Ammon's horn (tissue), 1 donor: ENCODE data around the gene SLCO3A1.
A peak's percentile ranks its signal among the peaks of the same experiment; 100 is the strongest.
"Not testable (repeated sequence)": the region's sequence is repeated elsewhere in the genome, so short reads cannot be mapped to it uniquely, and the experiment has no call there.

Experiments used
- DNase-seq: peaks from one replicate; pipeline ENCODE4 v3.0.0-alpha.2; 2016; ENCODE audit warnings: low spot score

The SLCO3A1 gene

DNA sequence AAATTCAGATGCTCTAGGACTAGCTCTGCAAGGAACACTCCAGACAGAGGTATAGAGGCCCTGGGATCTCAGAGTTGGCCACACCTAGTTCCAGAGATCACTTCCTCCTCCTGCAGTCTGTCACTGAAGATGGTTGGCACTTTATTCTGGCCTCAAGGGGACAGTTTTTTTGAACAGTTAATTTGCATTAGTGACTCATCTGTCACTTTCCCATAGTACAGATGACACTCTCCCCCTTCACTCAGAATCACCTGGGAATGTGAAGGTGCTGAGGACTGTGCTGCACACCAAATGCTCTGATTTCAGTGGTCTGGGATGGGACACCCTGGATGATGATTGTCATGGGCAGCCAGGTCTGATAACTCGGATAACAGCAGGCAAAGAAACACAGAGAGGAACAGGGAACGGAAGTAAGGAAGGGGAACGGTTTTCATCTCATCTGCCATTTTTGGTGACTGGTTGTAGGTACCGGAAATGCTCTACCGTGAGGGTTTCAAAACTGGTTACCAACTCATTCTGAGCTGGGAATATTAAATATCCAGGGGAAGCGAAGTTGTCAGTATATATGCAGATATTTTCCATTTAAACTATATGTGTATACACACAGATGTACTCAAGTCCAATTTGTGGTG lies 307.6 kb downstream of the SLCO3A1 start:
- no peak for DNase-seq

DNA sequence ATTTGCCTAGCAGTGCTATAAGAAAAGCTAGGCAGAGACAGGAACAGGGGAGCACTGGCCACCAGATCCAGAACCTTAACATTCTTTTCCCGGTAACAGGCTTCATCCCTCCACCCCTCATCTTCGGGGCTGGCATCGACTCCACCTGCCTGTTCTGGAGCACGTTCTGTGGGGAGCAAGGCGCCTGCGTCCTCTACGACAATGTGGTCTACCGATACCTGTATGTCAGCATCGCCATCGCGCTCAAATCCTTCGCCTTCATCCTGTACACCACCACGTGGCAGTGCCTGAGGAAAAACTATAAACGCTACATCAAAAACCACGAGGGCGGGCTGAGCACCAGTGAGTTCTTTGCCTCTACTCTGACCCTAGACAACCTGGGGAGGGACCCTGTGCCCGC lies 309.1 kb downstream of the SLCO3A1 start:
- DNase-seq = no peak

DNA sequence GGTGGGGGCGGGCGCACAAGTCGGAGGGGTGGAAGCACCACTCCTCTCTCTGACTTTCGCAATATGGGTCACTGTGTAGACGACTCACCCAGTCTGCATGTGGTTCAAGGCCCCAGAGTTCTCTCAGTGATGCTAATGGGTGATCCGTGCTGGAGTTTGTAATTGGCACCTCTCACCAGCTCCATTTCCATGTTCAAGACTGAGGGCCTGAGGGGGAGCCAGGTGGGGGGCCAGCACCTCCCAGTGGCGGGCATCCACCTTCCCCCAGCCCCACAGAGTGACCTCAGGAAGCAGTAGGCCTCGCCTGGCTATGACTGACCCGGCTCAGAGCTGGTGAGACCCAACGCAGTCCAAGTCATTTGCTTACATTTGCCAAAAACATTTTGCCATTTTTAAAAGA lies 310.1 kb downstream of the SLCO3A1 start:
- DNase-seq = no peak

DNA sequence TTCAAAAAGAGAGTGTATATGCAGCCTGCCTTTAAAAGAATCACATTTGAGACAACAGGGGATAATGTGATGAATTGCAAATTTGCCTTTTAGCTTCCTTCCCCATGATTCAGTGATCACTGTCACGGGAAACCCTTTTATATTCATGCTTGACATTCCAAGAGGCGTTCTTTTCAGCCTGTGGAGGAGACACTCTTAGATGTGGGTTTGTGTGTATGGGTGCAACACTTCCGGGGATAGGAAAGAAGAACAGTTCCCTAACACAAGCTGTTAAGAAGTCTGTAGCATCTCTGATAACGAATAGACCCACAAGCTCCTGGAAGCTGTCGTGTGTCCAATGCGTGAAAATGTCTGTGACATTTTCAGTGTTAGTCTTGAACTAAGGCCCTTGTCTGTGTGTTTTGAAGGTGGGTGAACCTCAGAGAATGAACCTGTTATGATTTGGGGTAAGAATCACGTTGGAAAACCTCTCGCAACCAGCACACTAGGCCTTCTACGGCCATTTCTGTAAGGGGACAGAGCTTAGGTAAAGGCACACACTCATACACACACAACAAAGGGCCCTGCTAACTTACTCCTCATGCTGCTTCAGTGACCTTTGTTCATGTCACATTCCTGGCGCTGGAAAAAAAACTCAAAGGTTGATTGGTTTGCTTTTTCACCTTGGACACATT lies 311.0 kb downstream of the SLCO3A1 start:
- no peak for DNase-seq

DNA sequence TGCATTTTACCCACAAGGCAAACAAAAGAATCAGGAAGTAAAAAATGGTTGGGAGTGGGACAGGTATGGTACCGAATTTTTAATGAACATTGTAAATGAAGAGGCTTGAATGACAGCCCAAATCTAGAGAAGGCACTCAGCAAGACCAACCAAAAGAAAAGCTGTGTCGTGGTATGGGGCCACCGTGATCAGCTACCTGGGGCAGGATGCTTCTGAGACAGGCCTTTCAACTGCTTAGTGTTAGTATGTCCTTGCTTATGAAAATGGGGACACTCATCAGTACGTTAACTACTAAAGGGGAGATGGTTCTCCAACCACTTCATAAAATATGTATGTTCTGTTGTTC lies 311.5 kb downstream of the SLCO3A1 start:
- no peak for DNase-seq

DNA sequence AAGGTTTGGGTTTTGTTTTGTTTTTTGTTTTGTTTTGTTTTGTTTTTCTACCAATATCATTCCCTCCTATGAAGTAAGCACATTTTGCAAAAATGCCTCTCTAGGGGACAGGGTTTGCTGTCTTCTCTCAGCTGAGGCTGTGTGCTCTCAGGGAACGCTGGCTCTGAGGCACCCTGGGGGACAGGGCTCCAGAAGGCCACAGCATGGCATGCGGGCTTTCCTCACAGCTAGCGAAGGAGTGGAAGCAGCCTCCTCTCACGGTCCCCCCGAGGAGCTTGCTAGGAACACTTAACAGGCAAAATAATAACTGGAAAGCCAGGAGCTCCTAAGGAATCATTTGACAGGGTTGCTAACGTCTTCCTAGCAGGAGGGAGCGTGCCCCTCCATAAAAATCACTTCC lies 312.5 kb downstream of the SLCO3A1 start:
- DNase-seq = no peak

DNA sequence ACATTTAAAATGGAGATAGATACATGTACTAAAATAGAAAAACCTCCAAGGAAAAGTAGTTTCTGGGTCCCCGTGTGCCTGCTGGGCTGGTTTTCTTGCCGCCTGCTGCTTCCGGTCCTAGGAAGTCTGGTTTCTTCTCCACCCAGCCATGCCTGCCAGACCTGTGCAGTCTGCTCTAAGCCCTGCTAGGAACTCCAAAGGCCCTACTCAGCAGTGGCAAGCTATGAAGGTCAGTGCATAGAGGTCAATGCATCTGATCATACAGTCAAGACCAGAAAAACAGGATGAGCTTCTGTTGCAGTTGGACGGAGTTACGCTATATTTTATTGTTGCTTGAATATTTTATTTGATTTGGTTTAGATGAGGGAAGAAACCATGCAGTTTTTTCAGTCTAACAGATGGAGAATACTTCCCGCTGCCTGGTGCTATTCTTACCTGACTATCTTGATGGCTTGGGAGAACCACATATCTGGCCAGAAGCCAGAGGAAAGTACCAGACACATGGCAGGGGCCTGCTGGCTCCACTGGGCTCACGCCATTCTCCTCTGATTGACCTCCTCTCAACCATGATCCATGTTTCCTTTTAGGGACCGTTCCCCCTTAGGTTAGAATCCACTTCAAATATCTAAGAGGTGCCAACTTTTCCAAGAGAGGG lies 313.4 kb downstream of the SLCO3A1 start:
- no peak for DNase-seq

DNA sequence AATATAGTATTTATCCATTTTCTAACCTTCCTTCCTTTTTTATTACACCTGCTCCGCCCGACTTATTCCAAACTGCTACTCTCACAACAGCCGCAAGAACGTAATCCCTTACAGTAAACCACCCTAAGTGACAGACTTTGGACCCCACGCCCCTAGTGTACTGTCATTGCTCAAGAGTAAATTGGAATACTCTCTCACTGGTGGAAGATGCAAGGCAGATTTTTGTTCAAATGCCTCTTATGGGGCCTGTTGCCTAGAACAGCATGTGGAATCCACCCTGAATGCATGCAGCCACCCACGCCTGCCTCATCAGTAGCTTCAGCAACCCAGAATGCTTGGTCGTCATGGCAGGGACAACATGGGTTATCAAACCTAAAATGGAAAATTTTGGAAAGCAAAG lies 313.9 kb downstream of the SLCO3A1 start:
- peak; percentile 64 for DNase-seq

DNA sequence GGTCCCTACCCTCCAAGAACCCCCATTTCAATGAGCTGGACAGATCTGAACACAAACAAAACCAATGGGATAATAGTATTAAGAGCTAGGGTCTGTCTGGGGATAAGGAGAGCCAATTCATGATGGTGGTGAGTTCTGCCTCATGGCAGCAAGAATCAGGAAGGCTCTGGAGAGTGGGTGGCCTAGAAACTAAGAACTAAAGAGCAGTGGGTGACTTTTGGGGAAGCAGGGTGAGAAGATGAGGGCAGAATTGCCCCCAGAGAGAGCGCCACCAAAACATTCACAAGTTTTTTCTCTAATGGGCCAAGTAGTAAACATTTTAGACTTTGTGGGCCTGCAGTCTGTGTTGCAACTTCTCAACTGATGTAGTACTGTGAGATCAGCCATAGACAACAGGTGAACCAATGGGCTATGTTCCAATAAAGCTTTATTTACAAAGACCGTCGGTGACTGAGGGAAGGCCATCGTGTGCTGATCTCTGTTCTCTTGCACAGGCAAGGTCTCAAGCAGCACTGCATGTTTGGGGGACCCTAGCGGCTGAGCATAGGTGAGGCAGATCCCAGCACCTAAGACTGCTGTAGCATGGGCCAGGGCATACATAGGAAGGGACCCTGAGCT lies 314.7 kb downstream of the SLCO3A1 start:
- no peak for DNase-seq

DNA sequence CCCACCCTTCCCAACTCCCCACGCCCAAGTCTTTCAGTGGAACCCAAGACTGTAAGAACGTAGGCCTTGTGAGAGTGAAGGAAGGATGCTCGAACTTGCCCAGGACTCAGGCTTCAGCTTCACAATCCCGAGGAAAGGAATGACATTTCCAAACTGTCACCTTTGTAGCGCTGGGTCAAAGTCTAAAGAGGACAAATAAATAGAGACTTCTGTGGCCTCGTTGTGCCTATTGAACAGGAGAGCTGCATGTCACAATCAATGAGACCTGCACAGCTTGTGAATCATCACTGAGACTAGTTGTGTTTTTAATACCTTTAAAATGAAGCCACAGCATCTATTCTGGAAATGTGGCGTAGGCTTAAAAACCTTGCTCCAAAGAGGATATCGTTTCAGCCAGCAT lies 317.4 kb downstream of the SLCO3A1 start:
- DNase-seq = no peak

DNA sequence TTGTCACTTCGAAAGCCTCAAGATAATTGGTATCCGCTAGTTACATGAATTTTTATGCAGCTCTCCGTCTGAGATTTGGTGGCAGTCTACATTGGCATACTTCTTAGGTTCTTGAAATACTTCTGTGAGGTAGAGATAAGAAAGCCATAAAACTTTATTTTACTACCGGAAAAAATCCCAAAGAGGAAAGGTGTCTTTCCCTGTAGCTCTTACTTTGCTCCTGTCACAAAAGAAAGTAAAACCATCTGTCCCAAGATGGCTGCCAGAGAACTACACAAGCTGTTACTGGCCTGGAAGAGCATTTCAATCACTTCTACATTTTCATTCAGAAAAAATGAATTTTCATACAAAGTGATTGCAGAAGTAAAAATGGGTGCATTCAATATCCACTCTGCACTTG lies 325.4 kb downstream of the SLCO3A1 start:
- no peak for DNase-seq

DNA sequence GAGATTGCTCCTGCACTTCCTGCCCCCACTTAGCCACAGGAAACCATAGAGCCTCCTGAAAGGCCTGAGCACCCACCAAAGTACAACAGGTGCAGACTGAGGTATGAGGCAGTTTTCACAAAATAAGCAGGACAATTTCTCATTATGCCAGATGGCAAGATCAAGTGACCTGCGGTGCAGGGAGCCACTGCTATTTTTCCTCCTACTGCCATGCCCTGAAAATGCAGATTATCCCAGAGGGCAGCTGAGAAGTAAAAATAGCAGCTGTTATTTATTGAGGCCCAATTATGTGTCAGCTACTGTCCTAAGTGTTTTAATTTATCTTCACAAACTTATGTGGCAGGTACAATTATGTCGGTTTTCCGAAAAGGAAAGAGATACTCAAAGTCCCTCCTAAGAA lies 330.6 kb downstream of the SLCO3A1 start:
- no peak for DNase-seq

DNA sequence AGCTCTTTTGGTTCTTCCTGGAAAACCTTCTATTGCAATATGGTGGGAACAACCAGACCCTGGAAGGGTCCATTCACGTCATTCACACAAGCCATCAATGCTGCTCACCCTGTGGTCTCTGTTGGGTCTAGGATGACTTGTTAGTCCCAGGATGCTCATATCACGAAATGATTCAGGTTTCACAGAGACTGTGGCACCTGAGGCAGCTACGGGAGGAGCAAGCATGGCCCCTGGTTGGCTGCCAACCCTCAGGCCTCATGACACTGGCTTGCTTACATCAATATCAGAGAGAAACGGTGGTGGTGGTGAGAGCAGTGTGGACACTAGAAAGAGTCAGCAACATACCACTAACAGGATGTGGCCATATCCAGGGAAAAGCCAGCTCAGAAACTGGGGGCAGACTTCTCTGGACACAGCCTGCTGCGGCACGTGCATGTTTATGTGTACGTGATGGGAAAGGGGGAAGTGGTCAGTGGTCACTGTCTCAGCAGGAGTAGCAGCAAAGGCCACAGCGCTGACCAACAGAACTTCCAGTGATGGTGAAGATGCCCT lies 331.2 kb downstream of the SLCO3A1 start:
- no peak for DNase-seq

DNA sequence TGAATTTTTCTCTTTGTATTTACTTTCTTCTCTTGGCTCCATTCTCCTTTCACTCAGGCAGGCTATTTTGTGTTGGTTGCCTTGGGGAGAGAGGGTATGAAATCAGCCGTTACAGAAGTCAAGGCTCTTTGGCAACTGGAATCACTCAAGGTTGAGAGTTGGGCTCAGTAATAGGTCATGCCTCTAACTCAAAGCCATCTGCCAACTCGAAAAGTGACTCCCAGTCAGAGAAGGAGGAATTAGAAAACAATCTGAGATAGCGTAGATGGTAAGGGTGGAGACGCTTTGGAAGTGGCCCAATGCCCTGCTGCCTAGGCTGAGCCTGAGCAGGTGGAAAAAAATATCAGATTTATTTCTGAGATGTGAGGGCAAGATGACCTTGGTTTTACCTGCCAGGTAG lies 334.5 kb downstream of the SLCO3A1 start:
- DNase-seq = no peak

DNA sequence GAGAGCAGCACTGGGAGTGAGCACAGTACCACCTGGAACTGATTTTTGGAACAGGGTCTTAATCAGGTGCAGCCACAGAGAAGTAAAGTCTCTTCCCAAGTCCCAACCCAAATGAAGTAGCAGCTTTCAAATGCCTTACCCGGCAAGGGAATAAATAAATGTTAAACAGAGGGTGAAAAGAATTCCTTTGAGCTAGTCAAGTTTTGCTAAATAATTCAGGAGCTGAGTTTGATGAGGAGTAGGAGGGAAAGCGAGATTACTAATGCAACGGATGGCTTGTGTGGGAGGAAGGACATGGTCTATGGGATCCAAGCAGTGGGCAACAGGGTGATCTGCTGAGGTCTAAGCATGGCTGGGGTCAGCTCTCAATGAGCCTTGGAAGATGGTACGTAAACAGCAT lies 335.7 kb downstream of the SLCO3A1 start:
- DNase-seq = no peak

DNA sequence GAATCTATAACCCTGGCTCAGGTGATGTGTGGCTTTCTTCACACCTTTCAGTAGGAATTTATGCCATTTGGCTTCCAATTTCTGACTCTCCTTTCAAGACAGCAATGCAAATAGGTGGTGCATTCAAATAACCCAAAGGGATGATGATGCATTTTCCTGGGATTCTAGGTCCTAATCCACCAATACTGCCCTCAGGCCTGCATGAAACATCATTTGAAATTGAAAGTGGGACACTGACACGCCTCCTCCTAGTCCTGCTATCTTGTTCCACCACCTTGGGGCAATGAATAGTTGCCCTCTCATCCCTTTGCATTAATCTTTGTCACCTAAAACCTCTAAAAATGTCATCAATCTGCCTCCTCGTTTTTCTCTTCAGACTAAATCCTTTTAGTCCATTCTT lies 341.7 kb downstream of the SLCO3A1 start:
- DNase-seq = no peak

DNA sequence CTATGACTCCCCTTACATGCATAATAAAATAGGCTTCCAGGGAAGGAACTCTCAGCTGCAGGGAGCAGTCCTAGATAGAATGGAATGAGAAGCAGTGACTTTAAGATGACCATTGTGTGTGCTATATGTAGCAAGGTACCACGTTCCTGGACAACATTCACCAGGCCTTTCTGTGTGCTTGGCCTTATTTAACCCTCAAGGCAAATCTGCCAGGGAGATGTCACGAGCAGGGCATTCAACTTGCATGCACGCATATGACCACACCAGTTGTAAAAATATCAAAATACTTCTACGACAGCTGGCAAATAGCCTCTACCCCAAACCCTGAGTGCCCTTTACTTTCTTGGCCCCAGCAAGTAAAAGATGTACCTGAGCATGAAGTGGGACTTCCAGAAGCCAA lies 342.8 kb downstream of the SLCO3A1 start:
- no peak for DNase-seq

DNA sequence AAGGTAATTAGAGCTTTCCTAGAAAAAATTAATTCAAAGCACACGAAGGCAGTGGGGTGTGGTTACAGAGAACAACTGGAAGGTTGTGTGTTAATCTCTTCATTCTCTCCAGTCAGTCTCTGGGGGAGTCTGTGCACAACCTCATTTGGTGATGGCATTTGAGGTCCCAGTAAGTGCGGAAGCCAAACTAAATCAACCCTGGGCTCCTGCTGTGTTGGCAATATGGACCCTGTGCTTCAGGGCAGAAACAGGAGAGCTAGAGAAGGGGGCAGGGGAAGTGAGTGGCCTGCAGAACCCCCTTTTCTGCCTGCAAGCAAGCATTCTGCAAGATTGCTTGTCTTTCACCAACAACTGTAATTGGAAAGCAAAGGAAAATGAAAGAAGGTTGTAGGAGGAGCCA lies 344.2 kb downstream of the SLCO3A1 start:
- DNase-seq = no peak

DNA sequence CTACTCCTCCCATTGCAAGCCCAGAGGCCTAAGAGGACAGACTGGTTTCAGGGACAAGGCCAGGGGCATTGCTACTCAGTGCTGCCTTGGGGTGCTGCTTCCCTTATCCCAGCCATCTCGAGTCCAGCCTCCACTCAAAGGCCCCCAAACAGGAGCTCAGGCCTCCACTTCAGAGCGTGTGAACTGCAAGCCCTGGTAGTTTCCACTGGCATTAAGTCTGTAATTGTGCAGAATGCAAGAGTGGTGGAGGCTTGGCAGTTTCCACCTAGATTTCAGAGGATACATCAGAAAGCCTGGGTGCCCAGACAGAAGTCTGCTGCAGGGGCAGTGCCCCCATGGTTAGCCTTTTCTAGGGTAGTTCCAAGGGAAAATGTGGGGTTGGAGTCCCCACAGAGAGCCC lies 347.4 kb downstream of the SLCO3A1 start:
- no peak for DNase-seq

DNA sequence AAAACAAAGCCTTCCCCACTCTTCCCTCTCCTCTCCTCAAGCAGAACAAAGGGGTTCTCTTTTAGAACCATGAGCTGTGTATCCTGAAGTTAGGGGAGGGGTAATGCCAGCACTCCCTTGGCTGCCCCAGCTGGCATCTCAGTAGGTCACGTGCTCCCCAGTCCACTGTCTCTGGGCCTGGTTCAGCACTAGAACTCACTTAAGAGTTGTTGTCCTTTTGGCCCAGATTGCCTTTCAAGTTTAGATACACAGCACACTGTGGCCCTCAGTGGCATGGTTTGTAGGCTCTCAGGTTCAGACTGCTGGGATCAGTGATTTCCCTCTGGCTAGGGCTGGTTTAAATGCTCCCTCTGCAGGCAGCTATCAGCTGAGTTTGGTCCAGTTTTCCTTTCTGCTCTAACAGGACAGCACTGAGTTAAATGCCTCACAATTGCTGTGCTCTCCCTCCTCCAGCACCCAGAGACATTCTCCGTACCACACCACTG lies 351.8 kb downstream of the SLCO3A1 start:
- peak; percentile 40 for DNase-seq

DNA sequence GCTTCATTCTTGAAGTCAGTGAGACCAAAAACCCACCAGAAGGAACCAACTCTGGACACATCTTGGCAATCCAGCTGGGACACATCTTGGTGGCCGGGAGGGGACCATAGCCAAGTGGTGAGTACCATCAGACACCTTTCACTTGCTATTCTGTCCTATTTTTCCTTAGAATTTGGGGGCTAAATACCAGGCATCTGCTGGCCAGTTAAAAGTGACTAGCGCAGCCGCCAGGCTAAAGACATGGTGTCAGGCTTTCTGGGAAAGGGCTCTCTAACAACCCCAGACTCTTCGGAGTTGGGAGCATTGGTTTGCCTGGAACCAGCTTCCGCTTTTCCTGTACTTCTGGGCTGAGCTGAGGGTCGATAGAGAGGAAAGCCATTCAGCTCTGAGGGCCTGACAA lies 354.1 kb downstream of the SLCO3A1 start:
- DNase-seq = not testable (repeated sequence)
